Osteoblast (primary cell): ENCODE results near the gene TDRKH. TPM values are rescaled to one million over a fixed set of nuclear protein-coding genes. Genes with fewer than 3 reads are reported as not detected.

Source experiments
- DNase-seq: peaks from one replicate; pipeline ENCODE4 v3.0.0; 2011; ENCODE audit warnings: low spot score, mixed read lengths; ENCODE audit not compliant: insufficient read length; ENCODE audit errors: missing footprints
- H2AFZ ChIP-seq: 2 replicates; pipeline ENCODE4 v1.6.0; 2011; ENCODE audit warnings: mild to moderate bottlenecking, low read length
- H3K27ac ChIP-seq: 2 replicates; pipeline ENCODE4 v1.5.1; 2011; ENCODE audit warnings: mild to moderate bottlenecking, low read depth, low read length, moderate library complexity
- H3K27me3 ChIP-seq: 2 replicates; pipeline ENCODE4 v1.6.0; 2012; ENCODE audit warnings: mild to moderate bottlenecking, control low read depth, inconsistent platforms, low read length, moderate library complexity; ENCODE audit not compliant: insufficient read depth
- H3K36me3 ChIP-seq: 2 replicates; pipeline ENCODE4 v1.5.1; 2011; ENCODE audit warnings: mild to moderate bottlenecking, low read length, control low read depth, moderate library complexity; ENCODE audit not compliant: insufficient read depth
- H3K4me1 ChIP-seq: 2 replicates; pipeline ENCODE4 v1.5.1; 2011; ENCODE audit warnings: mild to moderate bottlenecking, low read length, control low read depth, moderate library complexity; ENCODE audit not compliant: insufficient read depth
- H3K4me2 ChIP-seq: 2 replicates; pipeline ENCODE4 v1.6.0; 2011; ENCODE audit warnings: mild to moderate bottlenecking, low read length; ENCODE audit not compliant: insufficient read depth
- H3K4me3 ChIP-seq: fragments of 200-600 bp; sonication (generic); 3 replicates; pipeline ENCODE4 v1.5.1; 2012; ENCODE audit warnings: mild to moderate bottlenecking, low read length, inconsistent platforms; ENCODE audit not compliant: insufficient read depth
- H3K79me2 ChIP-seq: 2 replicates; pipeline ENCODE4 v1.6.0; 2012; ENCODE audit warnings: mild to moderate bottlenecking, low read length, control low read depth, inconsistent platforms; ENCODE audit not compliant: insufficient read depth
- H3K9me3 ChIP-seq: 2 replicates; pipeline ENCODE4 v1.5.1; 2011; ENCODE audit warnings: low read depth, low read length, control low read depth
- H4K20me1 ChIP-seq: 2 replicates; pipeline ENCODE4 v1.6.0; 2012; ENCODE audit warnings: mild to moderate bottlenecking, low read length, control low read depth; ENCODE audit not compliant: insufficient read depth
- total RNA-seq: library from RNA; depleted of rRNA; stranded (reverse); fragments of >200 nt; gene quantifications from 2 replicates; pipeline ENCODE4 v1.2.3, GENCODE V29; 2012
- TF ChIP-seq, protein P1 (sequence below): IDR thresholded peaks from 2 replicates; pipeline ENCODE4 v1.5.1; 2011; ENCODE audit warnings: mild to moderate bottlenecking, low read depth, low read length, moderate library complexity; ENCODE audit errors: extremely low read depth

Gene TDRKH, protein sequence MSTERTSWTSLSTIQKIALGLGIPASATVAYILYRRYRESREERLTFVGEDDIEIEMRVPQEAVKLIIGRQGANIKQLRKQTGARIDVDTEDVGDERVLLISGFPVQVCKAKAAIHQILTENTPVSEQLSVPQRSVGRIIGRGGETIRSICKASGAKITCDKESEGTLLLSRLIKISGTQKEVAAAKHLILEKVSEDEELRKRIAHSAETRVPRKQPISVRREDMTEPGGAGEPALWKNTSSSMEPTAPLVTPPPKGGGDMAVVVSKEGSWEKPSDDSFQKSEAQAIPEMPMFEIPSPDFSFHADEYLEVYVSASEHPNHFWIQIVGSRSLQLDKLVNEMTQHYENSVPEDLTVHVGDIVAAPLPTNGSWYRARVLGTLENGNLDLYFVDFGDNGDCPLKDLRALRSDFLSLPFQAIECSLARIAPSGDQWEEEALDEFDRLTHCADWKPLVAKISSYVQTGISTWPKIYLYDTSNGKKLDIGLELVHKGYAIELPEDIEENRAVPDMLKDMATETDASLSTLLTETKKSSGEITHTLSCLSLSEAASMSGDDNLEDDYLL
- 1.1 and 1.2 TPM in 2 replicates for total RNA-seq

DNA sequence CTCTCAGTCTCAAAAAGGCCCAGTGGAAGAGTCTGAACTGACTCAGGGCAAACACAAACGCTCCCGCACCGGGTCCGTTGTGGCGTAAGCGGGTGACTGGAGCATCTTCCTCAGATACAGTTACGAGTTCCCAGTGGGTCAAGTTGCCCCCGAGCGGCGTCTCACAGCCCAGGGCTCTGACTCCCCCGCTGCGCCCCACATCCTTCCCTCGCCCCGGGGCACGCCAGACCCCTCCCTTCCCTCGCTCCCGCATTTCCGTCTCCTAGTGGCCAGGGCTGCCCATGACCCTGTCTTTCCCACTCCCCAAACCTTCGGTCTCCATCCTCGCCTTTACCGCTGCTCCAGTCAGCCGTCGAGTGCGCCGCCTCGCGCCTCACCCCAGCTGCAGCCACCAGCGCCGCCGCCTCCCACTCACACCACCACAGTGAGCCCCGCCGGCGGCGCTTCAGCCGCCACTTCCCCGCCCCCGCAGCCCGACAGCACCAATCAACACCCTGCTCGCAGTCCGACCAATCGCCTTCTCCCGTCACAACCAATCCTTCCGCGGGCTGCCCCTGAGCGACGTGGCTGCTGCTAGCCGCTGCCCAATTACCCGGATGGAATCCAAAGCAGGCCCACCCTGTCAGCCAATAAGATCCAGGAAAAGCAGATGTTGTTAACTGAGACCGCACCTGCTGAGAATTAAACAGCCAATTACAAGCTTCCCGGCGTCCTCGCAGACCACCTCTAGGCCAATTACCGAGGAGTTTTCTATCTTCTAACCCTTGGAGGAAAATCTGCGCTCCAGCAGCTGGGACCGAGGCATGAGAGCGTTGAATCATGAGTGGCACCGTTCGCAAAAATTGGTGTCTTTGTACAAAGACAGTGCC, at the start of gene TDRKH:
TDRKH (minus strand) TSS at position 430 of the 869 bp plus-strand sequence. CDS start 7,478 bp downstream, outside the sequence.
- Histone ChIP-seq H3K4me2 (peak within 1 kb of the TSS; percentile 100), H3K4me1 (peaks cover 10% of the 10 kb centered on the region), H3K9me3 (no peaks in the 10 kb centered on the region), H3K79me2 (no peaks in the 10 kb centered on the region), H4K20me1 (no peaks in the 10 kb centered on the region), H3K36me3 (no peaks in the 10 kb centered on the region), H3K27me3 (peaks cover 5% of the 10 kb centered on the region), H3K27ac (no peak within 1 kb of the TSS), H2AFZ (peak within 1 kb of the TSS; percentile 100), H3K4me3 (peak within 1 kb of the TSS; percentile 94)
- peak; percentile 99 for DNase-seq
- TF ChIP-seq, protein P1, sequence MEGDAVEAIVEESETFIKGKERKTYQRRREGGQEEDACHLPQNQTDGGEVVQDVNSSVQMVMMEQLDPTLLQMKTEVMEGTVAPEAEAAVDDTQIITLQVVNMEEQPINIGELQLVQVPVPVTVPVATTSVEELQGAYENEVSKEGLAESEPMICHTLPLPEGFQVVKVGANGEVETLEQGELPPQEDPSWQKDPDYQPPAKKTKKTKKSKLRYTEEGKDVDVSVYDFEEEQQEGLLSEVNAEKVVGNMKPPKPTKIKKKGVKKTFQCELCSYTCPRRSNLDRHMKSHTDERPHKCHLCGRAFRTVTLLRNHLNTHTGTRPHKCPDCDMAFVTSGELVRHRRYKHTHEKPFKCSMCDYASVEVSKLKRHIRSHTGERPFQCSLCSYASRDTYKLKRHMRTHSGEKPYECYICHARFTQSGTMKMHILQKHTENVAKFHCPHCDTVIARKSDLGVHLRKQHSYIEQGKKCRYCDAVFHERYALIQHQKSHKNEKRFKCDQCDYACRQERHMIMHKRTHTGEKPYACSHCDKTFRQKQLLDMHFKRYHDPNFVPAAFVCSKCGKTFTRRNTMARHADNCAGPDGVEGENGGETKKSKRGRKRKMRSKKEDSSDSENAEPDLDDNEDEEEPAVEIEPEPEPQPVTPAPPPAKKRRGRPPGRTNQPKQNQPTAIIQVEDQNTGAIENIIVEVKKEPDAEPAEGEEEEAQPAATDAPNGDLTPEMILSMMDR: peak; percentile 13

DNA sequence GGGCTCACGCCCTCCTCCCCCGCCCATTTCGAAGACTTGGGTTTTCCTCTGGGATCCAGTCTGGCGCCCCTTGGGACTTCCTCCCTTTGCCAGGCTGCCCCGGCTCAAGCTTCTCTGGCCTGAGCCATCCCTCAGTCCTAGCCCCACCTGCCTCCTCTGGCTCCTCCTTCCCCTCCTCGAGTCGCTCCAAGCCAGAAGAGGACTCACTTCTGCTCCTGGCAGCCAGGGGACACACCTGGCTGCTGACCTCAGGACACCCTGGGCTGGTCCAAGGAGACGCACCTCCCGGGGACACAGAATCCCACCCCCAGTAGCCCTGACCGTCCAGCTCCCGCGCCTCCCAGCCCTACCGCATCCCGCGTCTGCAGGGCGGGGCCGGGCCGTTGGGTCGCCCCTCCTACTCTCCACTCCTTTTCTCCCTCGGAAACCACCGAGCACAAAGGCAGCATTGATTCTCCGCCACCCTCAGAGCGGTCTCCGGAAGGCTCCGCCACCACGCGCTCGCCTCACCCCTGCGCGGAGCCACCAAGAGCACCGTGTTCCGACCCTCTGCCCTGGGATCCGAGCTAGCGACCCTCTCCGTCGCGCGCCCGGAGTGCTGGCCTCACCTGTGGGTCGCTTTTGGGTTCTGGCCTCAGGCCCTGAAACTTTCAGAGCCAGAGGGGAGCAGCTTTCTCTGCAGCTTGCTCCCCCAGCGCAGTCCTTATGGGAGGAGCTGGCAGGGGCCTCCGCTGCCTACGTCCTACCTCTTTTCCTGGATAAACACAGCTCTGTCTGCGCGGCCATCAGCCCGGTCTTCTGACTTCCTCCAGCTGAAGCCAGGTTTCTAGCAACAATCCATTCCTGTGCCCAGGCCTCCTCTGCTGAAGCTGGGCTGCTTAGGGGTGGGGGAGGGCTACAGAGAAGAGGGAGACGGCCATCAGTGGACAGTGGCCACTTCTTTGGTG, 49.4 kb upstream of the TDRKH start, which contains the start of gene C2CD4D:
C2CD4D (minus strand) TSS at position 364 of the 947 bp plus-strand sequence. CDS start 831 bp downstream, outside the sequence.
- H3K36me3 ChIP-seq: no peaks in the 10 kb centered on the region
- H3K4me1 ChIP-seq: peaks cover 26% of the 10 kb centered on the region
- TF ChIP-seq, protein P1: no peak
- peaks cover 54% of the 10 kb centered on the region for H3K27me3 ChIP-seq
- H3K27ac ChIP-seq: no peak within 1 kb of the TSS
- H4K20me1 ChIP-seq: peaks cover 3% of the 10 kb centered on the region
- H3K79me2 ChIP-seq: no peaks in the 10 kb centered on the region
- peak; percentile 90 for DNase-seq
- peak within 1 kb of the TSS; percentile 75 for H2AFZ ChIP-seq
- H3K9me3 ChIP-seq: no peaks in the 10 kb centered on the region
- peak within 1 kb of the TSS; percentile 68 for H3K4me2 ChIP-seq
- peak within 1 kb of the TSS; percentile 56 for H3K4me3 ChIP-seq

DNA sequence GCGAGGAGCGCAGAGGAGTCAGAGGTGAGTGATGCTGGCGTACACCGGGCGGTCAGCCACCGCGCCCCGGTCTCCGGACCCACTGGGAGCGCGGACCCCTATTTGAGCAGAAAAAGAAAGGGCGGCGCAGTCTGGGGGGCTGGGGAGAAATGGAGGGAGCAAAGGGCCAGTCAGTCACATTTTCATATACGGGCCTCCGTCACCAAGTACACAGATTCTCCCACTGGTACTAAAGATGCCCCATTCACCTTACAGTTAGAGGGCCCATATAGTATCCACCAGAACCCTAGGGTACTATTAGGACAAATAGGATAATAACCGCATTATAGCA, 48.7 kb upstream of the TDRKH start:
- no peaks in the 10 kb centered on the region for H3K79me2 ChIP-seq
- H3K4me2 ChIP-seq: peak overlapping the region; percentile 68
- no peak overlapping the region for H2AFZ ChIP-seq
- no peaks in the 10 kb centered on the region for H3K9me3 ChIP-seq
- peaks cover 3% of the 10 kb centered on the region for H4K20me1 ChIP-seq
- DNase-seq: no peak
- H3K36me3 ChIP-seq: no peaks in the 10 kb centered on the region
- H3K27me3 ChIP-seq: peaks cover 48% of the 10 kb centered on the region
- TF ChIP-seq, protein P1: no peak
- H3K27ac ChIP-seq: no peak overlapping the region
- no peak overlapping the region for H3K4me3 ChIP-seq
- peaks cover 26% of the 10 kb centered on the region for H3K4me1 ChIP-seq
